ENCODE results near the gene KCP. TPM values are rescaled to one million over a fixed set of nuclear protein-coding genes. Genes with fewer than 3 reads are reported as not detected.

The KCP gene
- total and polyA plus RNA-seq, 10 of the 15 experiments (the other 5 are each of a cell fraction or from before 2014, with no cell fraction given): 0.05 to 7.8 (median 2.5) TPM

- TF ChIP-seq PRDM15 (CRISPR knock-in tag; IDR thresholded peaks at IDR 0.05) (no peak), USF2 (IDR thresholded peaks at IDR 0.05; ENCODE audit: borderline replicate concordance, low read depth, low read length) (no peak), SP1 (IDR thresholded peaks at IDR 0.05; ENCODE audit: low read depth, low read length) (no peak), NKRF (conservative IDR thresholded peaks at IDR 0.05) (peak; percentile 69), REST (IDR thresholded peaks at IDR 0.05; ENCODE audit: low read depth, low read length) (no peak), CUX1 (IDR thresholded peaks at IDR 0.05; ENCODE audit: insufficient replicate concordance, low read depth, low read length) (no peak), E2F8 (IDR thresholded peaks at IDR 0.05; ENCODE audit: low read depth, partially characterized antibody) (no peak), HDAC6 (IDR thresholded peaks at IDR 0.05; ENCODE audit: unreplicated experiment) (no peak)
Measured at GRCh38 chr7:128883622-128884448, 26.7 kb downstream of the KCP start (continued).

Data from GM12878 (cell line).